Left ventricle myocardium inferior (tissue), 1 donor: ENCODE data around the gene MPST. TPM values are rescaled to one million over a fixed set of nuclear protein-coding genes. Genes with fewer than 3 reads are reported as not detected.
A peak's percentile ranks its signal among the peaks of the same experiment; 100 is the strongest.

Experiments
- DNase-seq: peaks from one replicate; pipeline ENCODE4 v3.0.0-alpha.2; 2020
- H3K27ac ChIP-seq: fragments of 200-600 bp; replicated peaks from 2 replicates; pipeline ENCODE4 v1.8.0; 2021
- H3K27me3 ChIP-seq: fragments of 200-600 bp; 2 replicates; pipeline ENCODE4 v1.8.0; 2021; ENCODE audit warnings: low read depth
- H3K36me3 ChIP-seq: fragments of 200-600 bp; 2 replicates; pipeline ENCODE4 v1.8.0; 2021
- H3K4me1 ChIP-seq: fragments of 200-600 bp; 2 replicates; pipeline ENCODE4 v1.8.0; 2021
- H3K4me3 ChIP-seq: fragments of 200-600 bp; 2 replicates; pipeline ENCODE4 v1.8.0; 2021; ENCODE audit warnings: mild to moderate bottlenecking, moderate library complexity
- H3K9me3 ChIP-seq: fragments of 200-600 bp; replicated peaks from 2 replicates; pipeline ENCODE4 v1.8.0; 2021
- CTCF ChIP-seq: fragments of 200-600 bp; IDR thresholded peaks from 2 replicates; pipeline ENCODE4 v1.8.0; 2021; ENCODE audit warnings: antibody characterized with exemption, mild to moderate bottlenecking, borderline replicate concordance
- intact Hi-C: fragments of 100-400 bp; cut with micrococcal nuclease; formaldehyde crosslinking; loops from one replicate; pipeline ENCODE4 v1.11.0; 2022
- total RNA-seq: library from RNA; stranded (reverse); fragmentation: NEBNext Ultra II Directional; extraction: Animal tissue kit (Norgen Biotek cat#: 25700); gene quantifications from one replicate; pipeline ENCODE4 v1.2.1, GENCODE V29; 2021
- donor health status: DM: no; HTN: yes; CAD: no; lungs with severe emphysema.

Gene MPST
- total RNA-seq, 1 donor from 2014 or later = 58.3 TPM

- Histone ChIP-seq H3K27ac (peak overlapping the region; percentile 99), H3K4me3 (peak overlapping the region; percentile 98), H3K36me3 (peaks cover 3% of the 10 kb centered on the region), H3K4me1 (peaks cover 85% of the 10 kb centered on the region), H3K27me3 (no peaks in the 10 kb centered on the region), H3K9me3 (no peaks in the 10 kb centered on the region)
- no peak for DNase-seq
- intact Hi-C loops = no loop called here
- TF ChIP-seq CTCF = no peak
These were observed 3.2 kb upstream of the MPST start for GRCh38 chr22:37016134-37016910.

GRCh38 chr22:37017356-37017755 is 2.2 kb upstream of the MPST start:
- H3K27ac ChIP-seq = peak overlapping the region; percentile 99

GRCh38 chr22:37018086-37018814 is 1.3 kb upstream of the MPST start:
- H3K4me3 ChIP-seq = peak overlapping the region; percentile 98
- no peaks in the 10 kb centered on the region for H3K9me3 ChIP-seq
- H3K27me3 ChIP-seq = no peaks in the 10 kb centered on the region
- DNase-seq = no peak
- H3K27ac ChIP-seq = peak overlapping the region; percentile 99
- H3K36me3 ChIP-seq = peaks cover 3% of the 10 kb centered on the region
- H3K4me1 ChIP-seq = peaks cover 85% of the 10 kb centered on the region
- TF ChIP-seq CTCF = no peak
- intact Hi-C loops = no loop called here

More at GRCh38 chr22:37017356-37017755, 2.2 kb upstream of the MPST start:
- TF ChIP-seq CTCF = no peak
- Histone ChIP-seq H3K27me3 (no peaks in the 10 kb centered on the region), H3K9me3 (no peaks in the 10 kb centered on the region), H3K4me1 (peaks cover 85% of the 10 kb centered on the region), H3K36me3 (peaks cover 3% of the 10 kb centered on the region), H3K4me3 (peak overlapping the region; percentile 98)
- no peak for DNase-seq
- intact Hi-C loops = no loop called here

- intact Hi-C loops = no loop called here
- no peak for TF ChIP-seq CTCF
- DNase-seq = peak; percentile 74
- Histone ChIP-seq H3K27ac (peak overlapping the region; percentile 99), H3K4me1 (peaks cover 91% of the 10 kb centered on the region), H3K27me3 (no peaks in the 10 kb centered on the region), H3K4me3 (peak overlapping the region; percentile 98), H3K9me3 (no peaks in the 10 kb centered on the region), H3K36me3 (peaks cover 3% of the 10 kb centered on the region)
These were observed 680 bp upstream of the MPST start for GRCh38 chr22:37018815-37019308.

- H3K36me3 ChIP-seq = peaks cover 12% of the 10 kb centered on the region
- H3K27me3 ChIP-seq = no peaks in the 10 kb centered on the region
- H3K27ac ChIP-seq = peak overlapping the region; percentile 99
- intact Hi-C loops = no loop called here
- H3K4me1 ChIP-seq = peaks cover 92% of the 10 kb centered on the region
- H3K4me3 ChIP-seq = peak overlapping the region; percentile 98
- H3K9me3 ChIP-seq = no peaks in the 10 kb centered on the region
- TF ChIP-seq CTCF = no peak
- no peak for DNase-seq
These were observed 594 bp downstream of the MPST start for GRCh38 chr22:37020192-37020479.
